CD14-positive monocyte (primary cell): ENCODE data around the gene TTLL10. TPM values are rescaled to one million over a fixed set of nuclear protein-coding genes. Genes with fewer than 3 reads are reported as not detected.

ENCODE experiments used
- DNase-seq, 3 donors: peaks; one replicate each; pipeline ENCODE4 v3.0.0-alpha.2; 2011 to 2022
- H2AFZ ChIP-seq: 2 replicates; pipeline ENCODE4 v1.6.0; 2012; ENCODE audit warnings: mild to moderate bottlenecking, low read depth, low read length, inconsistent platforms; ENCODE audit not compliant: insufficient read depth, poor library complexity, severe bottlenecking
- H3K27ac ChIP-seq, 2 donors: 1 replicate in 1 of 2; 2 replicates in 1 of 2; pipeline ENCODE4 v1.5.1; 2012 to 2013; ENCODE audit warnings: low read length in 2 of 2, control low read depth in 1 of 2, inconsistent platforms in 1 of 2, low read depth in 1 of 2, mild to moderate bottlenecking in 1 of 2
- H3K27me3 ChIP-seq, 2 donors: one replicate each; pipeline versions ENCODE4 v1.6.0 to v1.6.1; 2011 to 2013; ENCODE audit warnings: low read length in 2 of 2; ENCODE audit not compliant: control insufficient read depth in 2 of 2, insufficient read depth in 2 of 2
- H3K36me3 ChIP-seq, 2 donors: replicated peaks in 1 of 2; 1 replicate in 1 of 2; 2 replicates in 1 of 2; pipeline versions ENCODE4 v1.5.1 to v1.6.1; 2012 to 2013; ENCODE audit warnings: low read length in 2 of 2, control low read depth in 1 of 2, inconsistent platforms in 1 of 2, mild to moderate bottlenecking in 1 of 2; ENCODE audit not compliant: insufficient read depth in 2 of 2, control insufficient read depth in 1 of 2
- H3K4me1 ChIP-seq, 2 donors: 1 replicate in 1 of 2; 2 replicates in 1 of 2; pipeline versions ENCODE4 v1.5.1 to v1.6.1; 2012 to 2013; ENCODE audit warnings: low read length in 2 of 2, control low read depth in 1 of 2, inconsistent platforms in 1 of 2, mild to moderate bottlenecking in 1 of 2, moderate library complexity in 1 of 2; ENCODE audit not compliant: insufficient read depth in 2 of 2, control insufficient read depth in 1 of 2
- H3K4me2 ChIP-seq: replicated peaks from 2 replicates; pipeline ENCODE3; 2012; ENCODE audit warnings: low read length, moderate library complexity, mild to moderate bottlenecking; ENCODE audit not compliant: poor library complexity, severe bottlenecking; ENCODE audit errors: extremely low read depth
- H3K4me3 ChIP-seq, 3 experiments: fragments of 200-600 bp in 1 of 3; sonication (generic) in 1 of 3; replicated peaks in 1 of 3; 1 replicate in 2 of 3; 2 replicates in 1 of 3; pipeline ENCODE4 v1.5.1; 2011 to 2013; ENCODE audit warnings: low read length in 3 of 3, mild to moderate bottlenecking in 3 of 3, control low read depth in 2 of 3, low read depth in 2 of 3, inconsistent platforms in 1 of 3, moderate library complexity in 1 of 3
- H3K79me2 ChIP-seq: 2 replicates; pipeline ENCODE4 v1.6.0; 2012; ENCODE audit warnings: mild to moderate bottlenecking, control low read depth, inconsistent platforms, low read length, moderate library complexity; ENCODE audit not compliant: insufficient read depth
- H3K9ac ChIP-seq: 2 replicates; pipeline ENCODE4 v1.6.0; 2017; ENCODE audit warnings: low read length, mild to moderate bottlenecking; ENCODE audit not compliant: insufficient read depth, poor library complexity, severe bottlenecking
- H3K9me3 ChIP-seq, 2 donors: replicated peaks in 1 of 2; 1 replicate in 1 of 2; 2 replicates in 1 of 2; pipeline versions ENCODE4 v1.5.1 to v1.6.1; 2012 to 2013; ENCODE audit warnings: low read length in 2 of 2, control low read depth in 1 of 2; ENCODE audit not compliant: control insufficient read depth in 1 of 2, insufficient read depth in 1 of 2
- H4K20me1 ChIP-seq: 2 replicates; pipeline ENCODE4 v1.6.0; 2012; ENCODE audit warnings: mild to moderate bottlenecking, low read length, control low read depth, moderate library complexity; ENCODE audit not compliant: insufficient read depth
- H3K27ac Mint-ChIP-seq, 7 donors: one replicate each; pipeline ENCODE4 v1.8.0; 2020; ENCODE audit warnings: mild to moderate bottlenecking in 7 of 7, mixed read lengths in 7 of 7, moderate library complexity in 6 of 7, inconsistent platforms in 2 of 7
- H3K27me3 Mint-ChIP-seq, 3 donors: one replicate each; pipeline ENCODE4 v1.8.0; 2021 to 2022; ENCODE audit warnings: low read depth in 3 of 3, mild to moderate bottlenecking in 3 of 3, mixed read lengths in 3 of 3, moderate library complexity in 3 of 3, inconsistent platforms in 1 of 3
- H3K36me3 Mint-ChIP-seq, 2 donors: one replicate each; pipeline ENCODE4 v1.8.0; 2020; ENCODE audit warnings: mixed read lengths in 2 of 2, inconsistent platforms in 1 of 2, mild to moderate bottlenecking in 1 of 2
- H3K4me1 Mint-ChIP-seq: one replicate; pipeline ENCODE4 v1.8.0; 2020; ENCODE audit warnings: mild to moderate bottlenecking, mixed read lengths
- H3K4me3 Mint-ChIP-seq, 2 donors: one replicate each; pipeline ENCODE4 v1.8.0; 2020; ENCODE audit warnings: mild to moderate bottlenecking in 2 of 2, mixed read lengths in 2 of 2, moderate library complexity in 1 of 2
- H3K9me3 Mint-ChIP-seq, 7 donors: one replicate each; pipeline ENCODE4 v1.8.0; 2020 to 2022; ENCODE audit warnings: mixed read lengths in 7 of 7, mild to moderate bottlenecking in 6 of 7, moderate library complexity in 6 of 7, inconsistent platforms in 2 of 7
- WGBS: methylation state at CpG from one replicate; pipeline ENCODE4 v1.1.5; 2013; ENCODE audit warnings: missing lambda C conversion rate; ENCODE audit not compliant: insufficient coverage; 5-methylcytosine and 5-hydroxymethylcytosine counted together
- intact Hi-C, 2 donors: fragments of 100-400 bp; cut with micrococcal nuclease; formaldehyde crosslinking; loops; one replicate each; pipeline versions ENCODE4 v1.15.0 to v1.15.1; 2023
- polyA plus RNA-seq, 3 donors: library from polyadenylated mRNA; depleted of rRNA in 1 of 3; unstranded in 2 of 3; stranded (reverse) in 1 of 3; fragments of 300-500 nt in 2 of 3; fragments of >200 nt in 1 of 3; fragmentation: Illumina TruSeq in 2 of 3; gene quantifications; 1 replicate in 2 of 3; 2 replicates in 1 of 3; pipeline ENCODE4 v1.2.3, GENCODE V29; 2012 to 2021
- TF ChIP-seq, protein P1 (sequence below): fragments of 200-600 bp; IDR thresholded peaks from one replicate; pipeline ENCODE4 v1.8.0; 2022; ENCODE audit warnings: antibody characterized with exemption, mild to moderate bottlenecking

The TTLL10 gene
- polyA plus RNA-seq, 3 donors, result 0.06 TPM; not detected in 2

DNA sequence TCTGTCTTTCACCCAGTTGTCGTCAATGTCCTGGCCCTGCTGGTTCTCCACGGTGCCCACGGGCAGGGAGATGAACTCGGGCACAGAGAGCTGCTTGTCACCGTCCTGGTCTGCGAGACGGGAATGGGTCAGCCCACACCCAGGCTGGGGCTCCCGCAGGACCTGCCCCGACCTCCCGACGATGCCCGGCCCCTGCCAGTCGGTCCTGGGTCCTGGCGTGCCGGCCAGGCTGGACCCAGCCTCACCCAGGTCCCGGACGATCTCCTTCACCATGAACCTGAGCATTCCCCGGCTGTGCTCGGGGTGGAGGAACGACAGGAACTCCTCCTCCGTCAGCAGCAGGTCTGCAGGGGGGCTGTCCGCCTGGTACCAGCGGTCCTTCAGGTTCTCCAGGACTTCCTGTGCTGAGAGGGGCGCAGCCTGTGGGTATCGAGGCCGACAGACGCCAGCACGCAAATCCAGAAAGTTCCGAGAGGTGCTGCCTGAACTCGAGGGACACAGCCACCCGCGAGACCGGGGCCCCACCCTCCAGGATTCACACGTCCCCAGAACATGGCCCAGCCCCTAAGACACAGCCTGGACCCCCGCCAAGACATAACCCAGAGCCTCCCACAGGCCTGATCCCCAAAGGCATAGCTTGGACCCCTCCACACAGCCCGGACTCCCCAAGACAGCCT is 45.0 kb downstream of the TTLL10 start:
- Histone ChIP-seq H2AFZ (no peak overlapping the region), H4K20me1 (peaks cover 62% of the 10 kb centered on the region), H3K27me3 (peaks cover 0 to 7% of the 10 kb centered on the region in 2 donors), H3K4me1 (no peaks in the 10 kb centered on the region), H3K9me3 (no peaks in the 10 kb centered on the region), H3K27ac (no peak overlapping the region), H3K4me2 (no peak overlapping the region), H3K36me3 (peaks cover 71 to 74% of the 10 kb centered on the region in 2 donors), H3K4me3 (no peak overlapping the region), H3K9ac (no peak overlapping the region), H3K79me2 (peaks cover 3% of the 10 kb centered on the region)
- H3K4me3 Mint-ChIP-seq, result no peak overlapping the region
- intact Hi-C loops, result no loop called here
- peaks cover 54 to 67% of the 10 kb centered on the region in 2 donors for H3K36me3 Mint-ChIP-seq
- DNase-seq, result no peak
- peaks cover 11 to 14% (median 11%) of the 10 kb centered on the region in 3 donors for H3K27me3 Mint-ChIP-seq
- peaks cover 2% of the 10 kb centered on the region for H3K4me1 Mint-ChIP-seq
- no peak overlapping the region for H3K27ac Mint-ChIP-seq
- no peaks in the 10 kb centered on the region for H3K9me3 Mint-ChIP-seq
- WGBS, result 98% methylated on average over 36 of the region's 36 CpGs
- TF ChIP-seq, protein P1, sequence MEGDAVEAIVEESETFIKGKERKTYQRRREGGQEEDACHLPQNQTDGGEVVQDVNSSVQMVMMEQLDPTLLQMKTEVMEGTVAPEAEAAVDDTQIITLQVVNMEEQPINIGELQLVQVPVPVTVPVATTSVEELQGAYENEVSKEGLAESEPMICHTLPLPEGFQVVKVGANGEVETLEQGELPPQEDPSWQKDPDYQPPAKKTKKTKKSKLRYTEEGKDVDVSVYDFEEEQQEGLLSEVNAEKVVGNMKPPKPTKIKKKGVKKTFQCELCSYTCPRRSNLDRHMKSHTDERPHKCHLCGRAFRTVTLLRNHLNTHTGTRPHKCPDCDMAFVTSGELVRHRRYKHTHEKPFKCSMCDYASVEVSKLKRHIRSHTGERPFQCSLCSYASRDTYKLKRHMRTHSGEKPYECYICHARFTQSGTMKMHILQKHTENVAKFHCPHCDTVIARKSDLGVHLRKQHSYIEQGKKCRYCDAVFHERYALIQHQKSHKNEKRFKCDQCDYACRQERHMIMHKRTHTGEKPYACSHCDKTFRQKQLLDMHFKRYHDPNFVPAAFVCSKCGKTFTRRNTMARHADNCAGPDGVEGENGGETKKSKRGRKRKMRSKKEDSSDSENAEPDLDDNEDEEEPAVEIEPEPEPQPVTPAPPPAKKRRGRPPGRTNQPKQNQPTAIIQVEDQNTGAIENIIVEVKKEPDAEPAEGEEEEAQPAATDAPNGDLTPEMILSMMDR, result no peak

DNA sequence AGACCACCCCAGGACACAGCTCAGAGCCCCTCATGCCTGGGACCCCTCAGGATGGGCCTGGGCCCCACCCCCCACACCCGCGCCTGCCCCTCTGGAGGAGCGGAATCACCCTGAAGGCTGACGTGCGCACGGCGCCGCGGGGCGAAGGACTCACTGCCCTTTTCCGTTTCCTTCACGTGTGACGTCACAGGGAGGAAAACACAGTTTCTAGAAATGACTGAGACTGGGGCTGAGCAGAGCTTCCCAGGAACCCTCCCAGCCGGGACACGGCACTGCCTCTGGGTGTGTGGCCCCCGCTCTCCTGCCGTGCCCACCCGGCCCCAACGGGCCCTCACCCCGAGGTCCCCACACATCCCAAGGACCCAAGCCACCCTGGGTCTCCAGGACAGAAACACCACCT is 45.7 kb downstream of the TTLL10 start:
- peaks cover 59 to 72% of the 10 kb centered on the region in 2 donors for H3K36me3 Mint-ChIP-seq
- DNase-seq, result no peak
- H3K4me1 ChIP-seq, result no peaks in the 10 kb centered on the region

More for the DNA sequence above, 45.7 kb downstream of the TTLL10 start:
- Histone ChIP-seq H3K36me3 (peaks cover 75 to 81% of the 10 kb centered on the region in 2 donors), H4K20me1 (peaks cover 68% of the 10 kb centered on the region), H3K9me3 (no peaks in the 10 kb centered on the region), H3K4me2 (no peak overlapping the region), H3K27ac (no peak overlapping the region), H3K27me3 (peaks cover 0 to under 1% of the 10 kb centered on the region in 2 donors), H3K9ac (no peak overlapping the region), H2AFZ (no peak overlapping the region), H3K4me3 (no peak overlapping the region), H3K79me2 (peaks cover 3% of the 10 kb centered on the region)
- intact Hi-C loops, result no loop called here
- H3K27me3 Mint-ChIP-seq, result peaks cover 6 to 8% (median 7%) of the 10 kb centered on the region in 3 donors
- no peak overlapping the region for H3K27ac Mint-ChIP-seq
- no peaks in the 10 kb centered on the region for H3K4me1 Mint-ChIP-seq
- H3K9me3 Mint-ChIP-seq, result no peaks in the 10 kb centered on the region
- H3K4me3 Mint-ChIP-seq, result no peak overlapping the region
- 98% methylated on average over 11 of the region's 20 CpGs for WGBS
- TF ChIP-seq, protein P1, result no peak
